SJCRH30 (cell line): ENCODE results near the gene HSF5. TPM values are rescaled to one million over a fixed set of nuclear protein-coding genes. Genes with fewer than 3 reads are reported as not detected.
"Not testable (repeated sequence)": the region's sequence is repeated elsewhere in the genome, so short reads cannot be mapped to it uniquely, and the experiment has no call there.

Experiments used
- DNase-seq, 2 experiments: peaks; one replicate each; pipeline ENCODE4 v3.0.0-alpha.2; 2015 to 2020
- H3K27ac ChIP-seq: fragments of 250-450 bp; sonication (Bioruptor Pico); 2 replicates; pipeline ENCODE4 v1.5.1; 2020; ENCODE audit warnings: mild to moderate bottlenecking, moderate library complexity
- H3K27me3 ChIP-seq: fragments of 250-450 bp; sonication (Bioruptor Pico); 2 replicates; pipeline ENCODE4 v1.5.1; 2020; ENCODE audit warnings: mild to moderate bottlenecking, moderate library complexity
- H3K36me3 ChIP-seq: fragments of 250-450 bp; sonication (Bioruptor Pico); 2 replicates; pipeline ENCODE4 v1.5.1; 2020; ENCODE audit warnings: mild to moderate bottlenecking, moderate library complexity
- H3K4me1 ChIP-seq: fragments of 250-450 bp; sonication (Bioruptor Pico); 2 replicates; pipeline ENCODE4 v1.5.1; 2020; ENCODE audit warnings: mild to moderate bottlenecking, moderate library complexity
- H3K4me3 ChIP-seq: fragments of 250-450 bp; sonication (Bioruptor Pico); 2 replicates; pipeline ENCODE4 v1.5.1; 2020; ENCODE audit warnings: mild to moderate bottlenecking, moderate library complexity
- H3K9me3 ChIP-seq: fragments of 250-450 bp; sonication (Bioruptor Pico); replicated peaks from 2 replicates; pipeline ENCODE4 v1.5.1; 2020; ENCODE audit warnings: mild to moderate bottlenecking, moderate library complexity
- total RNA-seq: library from RNA; depleted of rRNA; stranded (reverse); fragments of >200 nt; shearing (Covaris generic); gene quantifications from 2 replicates; pipeline ENCODE4 v1.2.3, GENCODE V29; 2014

HSF5 gene
- total RNA-seq, 1 experiment from 2014 or later = not detected

DNA sequence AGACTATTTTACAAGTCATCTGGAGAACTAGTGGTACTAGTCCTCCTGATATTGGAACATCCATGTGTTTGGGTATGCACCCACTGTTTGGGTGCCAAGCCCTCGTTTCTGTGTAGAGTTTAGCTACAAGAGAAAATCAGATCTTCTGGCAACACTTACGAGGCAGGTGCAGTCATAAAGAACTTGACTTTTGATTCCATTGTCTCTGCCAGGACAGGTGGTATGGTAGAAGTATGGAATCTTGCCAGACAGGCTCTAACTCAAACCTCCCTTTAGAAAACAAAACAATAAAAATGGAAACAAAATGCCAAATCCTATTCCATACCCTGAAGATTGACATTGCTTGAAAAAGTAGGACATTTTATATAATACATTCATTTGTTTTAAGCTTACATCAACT, 86.9 kb downstream of the HSF5 start:
- Histone ChIP-seq H3K4me3 (no peak overlapping the region), H3K27me3 (no peaks in the 10 kb centered on the region), H3K4me1 (peaks cover 26% of the 10 kb centered on the region), H3K27ac (no peak overlapping the region), H3K9me3 (no peaks in the 10 kb centered on the region), H3K36me3 (no peaks in the 10 kb centered on the region)
- no peak for DNase-seq

DNA sequence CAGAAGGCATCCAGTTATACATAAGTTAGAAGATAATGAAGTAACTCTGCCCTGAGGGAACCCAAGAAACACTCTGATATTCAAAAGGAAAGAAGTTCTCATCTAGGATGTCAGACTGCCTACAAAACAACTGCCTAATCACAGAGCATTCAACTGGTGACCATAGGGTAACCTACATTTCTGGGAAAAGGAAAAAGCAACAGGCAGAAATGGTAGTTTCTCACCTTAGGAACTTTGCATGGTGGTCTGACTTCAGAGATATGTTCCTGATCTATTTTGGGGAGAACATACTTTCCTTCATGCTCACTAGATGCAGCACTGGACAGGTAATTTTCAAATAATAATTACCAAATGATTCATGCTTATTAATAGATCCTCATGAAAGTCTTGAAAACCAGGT, 87.4 kb downstream of the HSF5 start:
- no peak for DNase-seq
- no peaks in the 10 kb centered on the region for H3K36me3 ChIP-seq
- H3K4me1 ChIP-seq = peaks cover 26% of the 10 kb centered on the region
- H3K4me3 ChIP-seq = no peak overlapping the region
- H3K9me3 ChIP-seq = no peaks in the 10 kb centered on the region
- no peaks in the 10 kb centered on the region; the same call in 1 of the 2 replicates for H3K27me3 ChIP-seq
- H3K27ac ChIP-seq = no peak overlapping the region

DNA sequence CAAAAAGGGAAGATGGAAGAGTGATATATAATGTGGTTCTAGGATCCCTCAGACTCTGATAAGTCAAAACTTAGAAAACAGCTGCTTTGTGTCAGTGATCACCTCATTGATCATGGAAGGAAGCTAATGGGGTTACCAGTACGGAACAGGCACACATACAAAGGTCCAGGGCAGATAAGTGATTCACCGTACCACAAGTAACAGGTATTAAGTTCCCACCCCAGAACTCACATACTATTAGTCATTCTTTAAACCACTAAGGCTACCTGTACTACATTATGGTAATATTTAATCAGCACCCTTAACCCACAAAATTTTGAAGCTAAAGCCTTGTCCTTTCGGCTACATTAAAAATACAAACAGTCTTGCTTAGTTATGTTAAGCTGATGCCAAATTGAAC, 88.2 kb downstream of the HSF5 start:
- no peaks in the 10 kb centered on the region; the same call in 1 of the 2 replicates for H3K27me3 ChIP-seq
- no peak for DNase-seq
- no peak overlapping the region for H3K4me3 ChIP-seq
- H3K4me1 ChIP-seq = peaks cover 26% of the 10 kb centered on the region
- H3K27ac ChIP-seq = no peak overlapping the region
- H3K9me3 ChIP-seq = no peaks in the 10 kb centered on the region
- no peaks in the 10 kb centered on the region for H3K36me3 ChIP-seq

DNA sequence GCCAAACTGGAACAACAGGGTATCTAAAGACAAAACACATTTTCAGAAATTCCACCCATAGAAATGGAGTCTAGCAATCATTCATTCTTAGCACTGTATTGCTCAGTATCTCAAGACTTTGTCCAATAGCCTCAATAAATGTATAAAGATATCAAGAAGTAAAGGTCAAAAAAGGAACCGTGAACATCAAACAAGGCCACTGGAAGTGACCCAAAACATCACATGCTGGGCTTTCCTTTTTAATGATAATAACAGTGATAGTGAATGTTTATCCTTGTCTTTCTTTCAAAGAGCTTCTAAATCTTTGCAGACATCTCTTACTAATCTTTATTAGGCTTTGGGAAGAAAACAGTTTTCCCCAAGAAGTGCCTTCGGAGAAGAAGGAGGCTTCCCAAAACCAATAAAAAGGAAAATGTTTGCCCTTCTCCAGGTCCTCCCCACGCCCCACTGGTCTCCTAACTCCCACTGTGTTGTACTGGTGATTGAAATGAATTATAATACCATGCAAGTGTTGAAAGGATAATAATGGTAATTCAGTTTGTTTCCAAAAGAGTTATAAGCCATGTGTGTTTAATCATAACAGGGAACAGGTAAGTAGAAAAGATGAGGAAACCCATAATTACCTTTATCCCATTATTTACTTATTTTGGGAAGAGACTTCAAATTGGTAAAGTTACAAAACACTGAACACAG, 89.5 kb downstream of the HSF5 start:
- Histone ChIP-seq H3K4me3 (no peak overlapping the region), H3K27ac (no peak overlapping the region), H3K36me3 (no peaks in the 10 kb centered on the region), H3K9me3 (no peaks in the 10 kb centered on the region), H3K27me3 (no peaks in the 10 kb centered on the region; the same call in none of the 2 replicates), H3K4me1 (peaks cover 26% of the 10 kb centered on the region)
- no peak for DNase-seq

DNA sequence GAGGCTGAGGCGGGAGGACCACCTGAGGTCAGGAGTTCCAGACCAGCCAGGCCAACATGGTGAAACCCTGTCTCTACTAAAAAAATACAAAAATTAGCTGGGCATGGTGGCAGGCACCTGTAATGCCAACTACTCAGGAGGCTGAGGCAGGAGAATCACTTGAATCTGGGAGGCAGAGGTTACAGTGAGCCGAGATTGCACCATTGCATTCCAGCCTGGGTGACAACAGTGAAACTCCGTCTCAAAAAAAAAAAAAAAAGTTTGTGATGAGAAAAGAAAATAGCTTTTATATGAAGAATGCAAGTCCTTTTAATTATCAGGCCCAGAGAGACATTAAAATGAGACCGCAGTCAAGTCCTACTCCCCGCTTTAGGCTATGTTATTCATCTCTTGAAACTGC, 90.8 kb downstream of the HSF5 start:
- H3K27me3 ChIP-seq, H3K4me3 ChIP-seq, H3K36me3 ChIP-seq, DNase-seq, H3K9me3 ChIP-seq, H3K27ac ChIP-seq: not testable (repeated sequence)
- H3K4me1 ChIP-seq = peaks cover 13% of the 10 kb centered on the region

DNA sequence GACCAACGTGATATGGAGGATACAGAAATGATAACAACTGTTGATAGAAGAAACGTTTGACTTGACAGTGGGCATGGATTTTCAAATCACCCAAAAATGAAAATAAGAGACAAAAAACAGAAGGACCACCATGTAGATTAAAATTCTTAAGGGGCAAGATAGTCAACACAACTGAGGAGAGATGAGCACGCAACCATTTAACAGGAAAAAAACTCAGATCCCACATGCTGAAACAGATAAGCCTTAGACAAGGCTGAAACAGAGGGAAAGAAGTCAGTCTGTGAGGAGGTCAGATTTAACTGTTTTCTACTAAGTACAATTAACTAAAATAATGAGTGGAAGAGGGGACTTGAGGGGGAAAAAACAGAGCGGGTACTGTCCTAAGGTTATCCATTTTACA, 92.0 kb downstream of the HSF5 start:
- Histone ChIP-seq H3K9me3 (no peaks in the 10 kb centered on the region), H3K4me3 (no peak overlapping the region), H3K27ac (no peak overlapping the region), H3K36me3 (no peaks in the 10 kb centered on the region), H3K4me1 (peaks cover 9% of the 10 kb centered on the region; the same call in 1 of the 2 replicates), H3K27me3 (peaks cover 2% of the 10 kb centered on the region)
- DNase-seq = no peak

DNA sequence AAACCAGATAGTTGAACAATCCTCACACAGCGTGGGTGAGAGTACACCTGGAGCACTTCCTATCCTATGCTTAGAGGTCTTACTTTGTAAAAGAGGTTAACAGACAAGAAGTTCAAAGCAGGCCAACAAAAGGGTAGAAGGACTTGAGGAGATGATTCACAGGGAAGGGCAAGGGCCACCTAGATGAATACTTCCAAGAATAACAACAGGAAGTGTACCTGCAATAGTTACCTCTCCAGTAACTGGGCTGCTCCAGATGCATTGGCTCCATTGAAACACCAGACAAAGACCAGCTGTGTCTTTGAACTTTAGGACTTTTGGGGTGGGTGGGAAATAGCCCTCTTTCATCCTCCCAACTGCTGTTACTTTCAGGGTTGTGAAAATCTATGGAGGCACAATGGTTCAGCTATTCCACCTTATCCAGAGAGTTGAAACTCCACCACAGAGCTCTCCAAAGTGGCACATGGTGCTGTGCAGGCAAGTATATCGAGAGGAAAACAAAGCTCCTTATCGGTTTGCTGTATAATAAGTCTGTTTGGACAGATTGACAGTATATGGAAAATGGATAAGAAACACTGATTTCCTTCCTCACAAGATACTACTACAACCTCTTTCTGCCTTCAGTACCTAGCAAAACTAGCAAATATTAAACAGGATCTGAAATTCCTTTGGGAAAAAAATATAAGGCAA, 93.5 kb downstream of the HSF5 start:
- no peak overlapping the region for H3K4me3 ChIP-seq
- H3K27me3 ChIP-seq = peaks cover 12% of the 10 kb centered on the region
- no peak for DNase-seq
- H3K36me3 ChIP-seq = no peaks in the 10 kb centered on the region
- no peak overlapping the region for H3K27ac ChIP-seq
- no peaks in the 10 kb centered on the region for H3K9me3 ChIP-seq
- H3K4me1 ChIP-seq = peaks cover 6% of the 10 kb centered on the region; the same call in 1 of the 2 replicates

DNA sequence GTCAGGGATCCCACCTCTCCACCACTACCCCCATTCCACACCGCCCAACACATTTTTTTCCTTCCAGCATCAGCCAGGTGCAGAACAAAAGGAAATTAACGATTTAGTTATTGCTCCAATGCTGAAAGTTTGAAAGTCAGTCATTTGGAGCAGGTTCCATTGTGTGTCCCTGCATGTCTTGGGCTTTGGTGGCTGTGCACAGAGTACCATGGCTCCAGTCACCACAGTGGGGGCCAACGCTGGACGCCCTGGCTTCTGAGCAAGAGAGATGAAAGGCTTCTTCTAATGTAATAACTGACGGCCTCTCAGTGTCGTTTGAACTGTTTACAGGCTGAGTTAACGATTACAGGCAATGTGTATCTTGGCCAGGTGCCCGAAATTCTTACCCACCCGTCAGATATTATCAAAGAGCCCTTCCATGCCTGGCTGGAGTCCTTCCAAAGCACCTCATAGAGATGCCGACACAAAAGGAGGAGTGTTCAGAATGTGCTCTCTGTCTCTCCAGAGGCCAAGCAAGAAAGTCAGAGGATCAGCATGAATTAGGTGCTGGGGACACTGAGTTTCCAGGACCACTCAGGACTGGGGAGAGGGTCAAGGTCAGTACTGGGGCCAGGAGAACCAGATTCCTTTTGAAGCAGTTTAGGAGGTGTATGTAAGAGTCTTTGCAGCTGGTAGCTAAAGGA, 96.8 kb downstream of the HSF5 start:
- Histone ChIP-seq H3K36me3 (no peaks in the 10 kb centered on the region), H3K27ac (no peak overlapping the region)

DNA sequence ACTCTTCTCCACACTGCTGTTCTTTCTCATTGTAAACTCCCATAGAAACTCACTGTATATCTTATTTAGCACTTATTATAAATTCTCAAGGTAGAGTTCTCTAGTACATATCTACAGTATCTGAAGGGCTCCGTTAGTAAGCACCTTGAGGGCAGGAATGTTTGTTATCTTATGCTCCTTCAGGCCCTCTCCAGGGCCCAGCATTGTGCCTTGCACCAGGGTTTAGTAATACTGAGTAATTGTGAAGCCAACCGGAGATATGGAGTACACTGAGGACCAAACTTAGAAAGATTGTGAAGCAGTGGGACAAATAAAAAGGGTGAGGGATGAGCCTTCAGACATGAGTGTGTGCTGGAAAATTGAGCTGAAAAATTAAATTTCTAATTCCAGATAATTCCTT, 97.3 kb downstream of the HSF5 start:
- H3K27ac ChIP-seq = no peak overlapping the region
- DNase-seq = no peak
- H3K36me3 ChIP-seq = no peaks in the 10 kb centered on the region
- peaks cover 6% of the 10 kb centered on the region; the same call in 1 of the 2 replicates for H3K4me1 ChIP-seq
- no peak overlapping the region for H3K4me3 ChIP-seq
- H3K27me3 ChIP-seq = peaks cover 12% of the 10 kb centered on the region
- no peaks in the 10 kb centered on the region for H3K9me3 ChIP-seq

More for the DNA sequence above, 96.8 kb downstream of the HSF5 start:
- Histone ChIP-seq H3K4me3 (no peak overlapping the region), H3K27me3 (peaks cover 12% of the 10 kb centered on the region), H3K9me3 (no peaks in the 10 kb centered on the region), H3K4me1 (peaks cover 6% of the 10 kb centered on the region; the same call in 1 of the 2 replicates)
- DNase-seq = peak; percentile 71 to 78

DNA sequence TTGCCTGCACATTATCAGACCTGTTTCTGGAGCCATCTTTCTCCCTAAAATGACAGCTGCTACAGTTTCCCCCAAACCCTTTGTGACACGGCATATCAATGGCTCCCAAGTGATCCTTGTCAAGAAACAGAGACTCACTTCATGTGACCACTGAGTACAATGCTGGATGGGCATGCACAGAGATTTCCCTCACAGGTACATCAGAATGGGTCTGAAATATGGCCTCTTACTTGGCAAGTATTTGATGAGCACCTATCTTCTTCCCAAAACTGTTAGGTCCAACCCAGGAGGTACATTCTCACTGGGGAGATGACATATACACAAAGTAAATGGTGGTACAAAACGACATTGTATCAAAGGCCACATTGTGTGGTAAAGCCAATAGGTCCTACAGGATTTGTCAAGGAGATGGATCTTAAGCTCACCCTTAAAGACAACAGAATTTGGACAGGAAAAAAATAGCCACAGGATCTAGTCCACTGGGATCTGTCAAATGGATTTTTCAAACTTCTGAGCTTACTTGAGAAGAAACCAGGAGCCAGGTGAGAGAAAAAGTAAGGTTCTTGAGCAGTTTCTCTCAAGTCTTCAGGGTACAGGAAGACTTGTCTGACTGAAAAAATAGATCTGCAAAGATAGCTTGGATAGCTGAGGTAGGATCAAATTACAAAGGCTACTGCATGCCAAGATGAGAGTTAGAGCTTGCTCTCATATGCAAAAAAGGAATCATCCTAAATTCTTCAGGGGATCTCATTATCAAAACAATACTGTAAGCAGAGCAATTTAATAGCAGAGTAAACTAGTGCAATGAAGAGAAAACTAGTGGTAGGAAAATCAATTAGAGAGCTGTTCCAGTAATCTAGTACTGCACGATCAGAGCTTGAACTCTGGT, 99.7 kb downstream of the HSF5 start:
- Histone ChIP-seq H3K36me3 (no peaks in the 10 kb centered on the region), H3K4me3 (no peak overlapping the region)

DNA sequence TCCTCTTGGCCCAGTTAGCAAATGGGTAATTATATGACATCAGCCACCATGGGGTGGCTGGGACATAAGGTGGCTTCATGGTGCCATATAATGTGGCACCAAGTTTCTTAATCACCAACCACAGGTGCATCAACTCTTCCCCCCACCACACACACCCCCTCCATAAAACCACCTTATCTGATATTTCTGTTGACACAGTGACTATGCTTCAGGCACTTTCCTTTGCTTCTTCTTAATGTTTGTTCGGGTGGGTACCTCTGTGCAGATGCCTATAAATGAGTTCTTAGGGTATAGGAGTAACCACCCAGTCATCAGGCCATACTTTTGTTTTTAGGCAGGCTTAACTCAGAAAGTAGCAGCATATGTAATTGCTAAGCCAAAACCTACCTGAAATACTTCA, 100.4 kb downstream of the HSF5 start:
- no peaks in the 10 kb centered on the region for H3K36me3 ChIP-seq
- no peaks in the 10 kb centered on the region for H3K9me3 ChIP-seq
- DNase-seq = no peak
- H3K27ac ChIP-seq = no peak overlapping the region
- peaks cover 6% of the 10 kb centered on the region; the same call in 1 of the 2 replicates for H3K4me1 ChIP-seq
- peaks cover 12% of the 10 kb centered on the region for H3K27me3 ChIP-seq
- no peak overlapping the region for H3K4me3 ChIP-seq

More for the DNA sequence above, 99.7 kb downstream of the HSF5 start:
- no peak for DNase-seq
- no peaks in the 10 kb centered on the region for H3K9me3 ChIP-seq
- H3K27me3 ChIP-seq = peaks cover 12% of the 10 kb centered on the region
- peaks cover 6% of the 10 kb centered on the region; the same call in 1 of the 2 replicates for H3K4me1 ChIP-seq
- H3K27ac ChIP-seq = no peak overlapping the region

DNA sequence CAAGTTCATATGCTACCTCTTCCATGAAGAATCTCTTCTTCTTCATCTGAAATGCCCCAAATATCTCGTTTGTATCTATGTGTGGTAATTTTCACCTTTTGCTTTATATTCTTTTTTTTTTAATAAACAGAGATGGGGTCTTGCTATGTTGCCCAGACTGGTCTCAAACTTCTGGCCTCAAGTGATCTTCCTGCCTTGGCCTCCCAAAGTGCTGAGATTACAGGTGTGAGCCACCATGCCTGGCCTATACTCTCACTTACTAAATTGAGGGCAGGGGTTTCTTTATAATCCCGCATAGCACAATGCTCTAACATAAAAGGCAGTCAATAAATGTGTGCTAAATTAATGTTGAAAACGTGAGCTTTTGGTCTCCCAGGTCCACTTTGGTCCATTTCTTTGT, 101.5 kb downstream of the HSF5 start:
- DNase-seq = no peak
- no peaks in the 10 kb centered on the region for H3K9me3 ChIP-seq
- no peak overlapping the region for H3K27ac ChIP-seq
- peaks cover 12% of the 10 kb centered on the region for H3K27me3 ChIP-seq
- H3K4me3 ChIP-seq = no peak overlapping the region
- no peaks in the 10 kb centered on the region for H3K36me3 ChIP-seq
- peaks cover 5% of the 10 kb centered on the region; the same call in 1 of the 2 replicates for H3K4me1 ChIP-seq

DNA sequence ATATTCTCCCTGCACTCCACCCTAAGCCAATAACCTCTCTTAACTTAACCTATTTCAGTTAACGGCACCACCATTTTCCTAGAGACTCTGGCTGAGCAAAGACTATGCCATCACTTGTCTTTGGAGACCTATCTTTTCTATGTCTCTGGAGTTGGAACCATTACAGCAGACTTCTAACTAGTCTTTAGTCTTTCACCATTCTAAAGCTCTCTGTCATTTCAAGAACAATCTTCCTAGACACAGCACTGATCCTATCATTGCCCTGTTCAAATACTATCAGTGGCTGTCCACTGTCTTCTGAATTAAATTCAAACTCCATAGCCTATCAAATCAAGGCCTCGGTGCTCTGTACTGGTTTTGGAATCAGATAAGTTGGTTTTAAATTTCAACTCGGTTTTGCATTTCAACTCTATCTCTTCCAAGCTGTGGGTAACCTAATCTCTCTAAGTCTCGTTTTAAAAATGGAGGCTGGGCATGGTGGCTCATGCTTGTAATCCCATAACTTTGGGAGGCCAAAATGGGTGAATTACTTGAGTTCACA, 102.8 kb downstream of the HSF5 start:
- Histone ChIP-seq H3K4me1 (no peaks in the 10 kb centered on the region), H3K4me3 (no peak overlapping the region), H3K27ac (no peak overlapping the region), H3K27me3 (peaks cover 3% of the 10 kb centered on the region), H3K9me3 (no peaks in the 10 kb centered on the region), H3K36me3 (no peaks in the 10 kb centered on the region)
- no peak for DNase-seq

DNA sequence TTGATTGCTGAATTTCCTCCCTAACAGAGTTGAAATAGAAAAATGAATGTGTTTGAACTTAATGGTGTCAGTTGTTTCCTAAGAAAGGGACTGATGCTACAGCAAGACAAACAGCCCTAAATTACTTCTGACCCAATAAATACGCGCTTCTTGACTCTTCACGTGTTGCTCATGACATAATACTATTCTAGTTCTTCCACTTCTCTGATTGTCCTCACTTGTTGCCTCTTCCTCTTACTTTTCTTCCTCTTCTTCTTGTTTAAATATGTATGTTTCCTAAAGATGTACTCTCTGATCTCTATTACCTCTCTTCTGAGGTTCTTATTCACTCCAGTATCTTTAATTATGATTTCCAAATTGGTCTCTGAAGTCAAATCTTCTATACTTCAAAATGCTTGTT, 103.3 kb downstream of the HSF5 start:
- Histone ChIP-seq H3K9me3 (no peaks in the 10 kb centered on the region), H3K27ac (no peak overlapping the region), H3K4me3 (no peak overlapping the region), H3K4me1 (no peaks in the 10 kb centered on the region), H3K36me3 (no peaks in the 10 kb centered on the region), H3K27me3 (no peaks in the 10 kb centered on the region; the same call in 1 of the 2 replicates)
- no peak for DNase-seq
